GM12873 (cell line): ENCODE results near the gene CPPED1.

ENCODE experiments used
- TF ChIP-seq, protein P1 (sequence below): IDR thresholded peaks from 2 replicates; pipeline ENCODE4 v1.5.1; 2012; ENCODE audit warnings: low read depth, mild to moderate bottlenecking, moderate library complexity, low read length, control low read depth; ENCODE audit not compliant: insufficient read depth; ENCODE audit errors: missing control alignments

CPPED1 gene

DNA sequence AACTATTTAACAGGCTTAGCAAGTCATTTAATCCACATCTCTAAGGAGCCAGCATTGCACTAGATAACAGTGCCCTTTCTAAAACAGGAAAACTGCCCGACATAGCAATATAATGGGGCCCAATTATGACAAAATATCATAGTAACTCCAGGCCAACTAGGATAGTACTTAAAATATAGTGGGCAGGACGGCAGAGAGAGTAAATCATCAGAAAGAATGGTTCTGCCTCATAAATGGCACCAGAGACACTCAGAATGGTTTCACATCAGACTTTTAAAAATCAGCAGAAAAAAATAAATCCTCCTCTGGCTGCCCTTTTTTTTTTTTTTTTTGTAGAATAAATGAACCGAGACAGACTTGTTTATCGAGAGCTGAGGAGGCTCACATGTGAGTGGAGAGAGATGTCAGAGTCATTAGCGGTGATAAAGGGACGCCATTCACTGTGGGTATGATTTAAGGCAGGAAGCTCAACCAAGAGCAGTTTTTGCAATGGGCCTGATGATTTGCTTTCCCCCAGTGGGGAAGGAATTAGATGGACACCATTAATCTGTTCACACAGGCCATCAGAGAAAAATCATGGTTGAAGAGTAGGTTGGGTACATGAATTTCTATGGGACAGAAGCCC, 62.6 kb downstream of the CPPED1 start:
- TF ChIP-seq, protein P1, sequence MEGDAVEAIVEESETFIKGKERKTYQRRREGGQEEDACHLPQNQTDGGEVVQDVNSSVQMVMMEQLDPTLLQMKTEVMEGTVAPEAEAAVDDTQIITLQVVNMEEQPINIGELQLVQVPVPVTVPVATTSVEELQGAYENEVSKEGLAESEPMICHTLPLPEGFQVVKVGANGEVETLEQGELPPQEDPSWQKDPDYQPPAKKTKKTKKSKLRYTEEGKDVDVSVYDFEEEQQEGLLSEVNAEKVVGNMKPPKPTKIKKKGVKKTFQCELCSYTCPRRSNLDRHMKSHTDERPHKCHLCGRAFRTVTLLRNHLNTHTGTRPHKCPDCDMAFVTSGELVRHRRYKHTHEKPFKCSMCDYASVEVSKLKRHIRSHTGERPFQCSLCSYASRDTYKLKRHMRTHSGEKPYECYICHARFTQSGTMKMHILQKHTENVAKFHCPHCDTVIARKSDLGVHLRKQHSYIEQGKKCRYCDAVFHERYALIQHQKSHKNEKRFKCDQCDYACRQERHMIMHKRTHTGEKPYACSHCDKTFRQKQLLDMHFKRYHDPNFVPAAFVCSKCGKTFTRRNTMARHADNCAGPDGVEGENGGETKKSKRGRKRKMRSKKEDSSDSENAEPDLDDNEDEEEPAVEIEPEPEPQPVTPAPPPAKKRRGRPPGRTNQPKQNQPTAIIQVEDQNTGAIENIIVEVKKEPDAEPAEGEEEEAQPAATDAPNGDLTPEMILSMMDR: no peak

DNA sequence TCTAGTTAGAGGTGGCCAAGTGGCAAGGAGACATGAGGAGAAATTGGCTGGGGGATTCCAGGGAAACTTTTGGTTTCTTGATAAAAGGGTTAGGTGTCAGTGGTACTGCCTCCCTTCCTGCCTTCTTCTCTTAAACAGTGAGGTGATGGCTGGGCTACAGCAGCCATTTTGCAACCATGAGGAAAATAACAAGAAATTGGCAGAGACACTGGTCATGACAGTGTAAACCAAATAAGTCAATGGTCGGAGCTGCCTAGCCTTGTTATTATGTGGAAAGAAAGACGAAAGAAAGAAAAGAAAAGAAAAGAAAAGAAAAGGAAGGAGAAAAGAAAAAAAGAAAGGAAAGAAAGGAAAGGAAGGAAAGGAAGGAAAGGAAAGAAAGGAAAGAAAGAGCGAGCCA, 63.9 kb downstream of the CPPED1 start:
- TF ChIP-seq, protein P1: no peak

GRCh38 chr16:12737563-12737962, 66.1 kb downstream of the CPPED1 start:
- TF ChIP-seq, protein P1: no peak

- TF ChIP-seq, protein P1: no peak
Measured at GRCh38 chr16:12735805-12736204, 67.9 kb downstream of the CPPED1 start.

DNA sequence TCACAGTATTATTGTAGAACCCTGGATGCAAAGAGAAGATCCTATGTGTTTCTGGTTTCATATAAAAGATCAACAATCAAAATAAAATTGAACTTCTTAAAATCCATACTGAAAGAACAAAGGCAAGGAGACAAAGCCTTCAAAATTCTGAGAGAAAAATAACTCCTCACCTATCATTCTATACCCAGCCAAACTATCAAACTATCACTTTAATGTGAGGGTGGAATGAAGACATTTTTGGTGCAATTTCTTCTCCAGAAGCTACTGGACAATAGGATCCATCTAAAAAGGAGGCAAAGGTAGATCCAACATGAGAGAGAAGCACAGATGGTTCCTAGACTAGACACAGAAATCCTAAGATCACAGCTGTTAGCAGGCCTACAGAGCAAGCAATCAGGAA, 71.1 kb downstream of the CPPED1 start:
- TF ChIP-seq, protein P1: no peak

- TF ChIP-seq, protein P1: no peak
Measured at GRCh38 chr16:12729448-12729847, 74.2 kb downstream of the CPPED1 start.

GRCh38 chr16:12728469-12728868, 75.2 kb downstream of the CPPED1 start:
- TF ChIP-seq, protein P1: no peak
